Prostate gland (tissue), 2 donors: ENCODE data around the gene NKG7. TPM values are rescaled to one million over a fixed set of nuclear protein-coding genes. Genes with fewer than 3 reads are reported as not detected.

Source experiments
- DNase-seq: peaks from one replicate; pipeline ENCODE4 v3.0.0-alpha.2; 2019; ENCODE audit warnings: low spot score
- H3K27ac ChIP-seq, 2 donors: fragments of 200-600 bp; sonication (generic); 2 replicates each; pipeline ENCODE4 v1.5.1; 2017 to 2019
- H3K27me3 ChIP-seq: fragments of 200-600 bp; sonication (generic); replicated peaks from 2 replicates; pipeline ENCODE4 v1.5.1; 2019; ENCODE audit not compliant: insufficient read depth
- H3K36me3 ChIP-seq, 2 donors: fragments of 200-600 bp; sonication (generic); 1 replicate in 1 of 2; 2 replicates in 1 of 2; pipeline versions ENCODE4 v1.5.1 to v1.8.1; 2017 to 2019
- H3K4me1 ChIP-seq: fragments of 200-600 bp; sonication (generic); replicated peaks from 2 replicates; pipeline ENCODE4 v1.5.1; 2019
- H3K4me3 ChIP-seq, 2 donors: fragments of 200-600 bp; sonication (generic); 2 replicates each; pipeline ENCODE4 v1.5.1; 2017 to 2019
- H3K9me3 ChIP-seq: fragments of 200-600 bp; sonication (generic); 2 replicates; pipeline ENCODE4 v1.5.1; 2017
- CTCF ChIP-seq, 4 experiments: fragments of 200-600 bp in 2 of 4; fragments of 450-650 bp in 2 of 4; sonication (generic) in 2 of 4; IDR thresholded peaks; 1 replicate in 3 of 4; 2 replicates in 1 of 4; pipeline ENCODE4 v1.5.1; 2016 to 2019; ENCODE audit warnings: antibody characterized with exemption in 4 of 4, mild to moderate bottlenecking in 2 of 4, moderate library complexity in 2 of 4
- POLR2A ChIP-seq: fragments of 450-650 bp; IDR thresholded peaks from one replicate; pipeline ENCODE4 v1.6.1; 2016; ENCODE audit warnings: antibody characterized with exemption, mild to moderate bottlenecking
- POLR2AphosphoS5 ChIP-seq: sonication (generic); formaldehyde crosslinking; IDR thresholded peaks from one replicate; pipeline ENCODE4 v1.6.1; 2017; ENCODE audit warnings: antibody characterized with exemption
- WGBS: methylation state at CpG from one replicate; pipeline ENCODE4 v1.1.5; 2018; 5-methylcytosine and 5-hydroxymethylcytosine counted together
- intact Hi-C: fragments of 100-400 bp; cut with DNase I; formaldehyde crosslinking; loops from one replicate; pipeline ENCODE4 v1.14.2; 2022
- total RNA-seq, 2 donors: library from RNA; depleted of rRNA; stranded (reverse); fragments of >200 nt; gene quantifications; one replicate each; pipeline ENCODE4 v1.1.0, GENCODE V29; 2016

Gene NKG7
- total RNA-seq, 2 donors from 2014 or later, result 1.8 TPM; not detected in 1

GRCh38 chr19:51389143-51389542, 16.7 kb upstream of the NKG7 start:
- Histone ChIP-seq H3K9me3 (no peaks in the 10 kb centered on the region), H3K36me3 (no peaks in the 10 kb centered on the region), H3K4me1 (no peaks in the 10 kb centered on the region), H3K27ac (no peak overlapping the region), H3K27me3 (no peaks in the 10 kb centered on the region), H3K4me3 (no peak overlapping the region)
- no peak for DNase-seq
- WGBS, result 75% methylated on average over 14 of the region's 14 CpGs
- TF ChIP-seq POLR2A (no peak), POLR2AphosphoS5 (no peak), CTCF (IDR thresholded peaks at IDR 0.05) (no peak)
- intact Hi-C loops, result no loop called here

- H3K4me3 ChIP-seq, result no peak within 1 kb of the TSS
- H3K9me3 ChIP-seq, result no peaks in the 10 kb centered on the region
- H3K27me3 ChIP-seq, result no peaks in the 10 kb centered on the region
- no peak for DNase-seq
- 65% methylated on average over 15 of the region's 15 CpGs for WGBS
- TF ChIP-seq POLR2AphosphoS5 (no peak), POLR2A (no peak), CTCF (IDR thresholded peaks at IDR 0.05) (no peak)
- H3K36me3 ChIP-seq, result no peaks in the 10 kb centered on the region
- H3K27ac ChIP-seq, result no peak within 1 kb of the TSS
- intact Hi-C loops, result no loop called here
- no peaks in the 10 kb centered on the region for H3K4me1 ChIP-seq
Observed at GRCh38 chr19:51387924-51388389, 15.5 kb upstream of the NKG7 start, which contains the start of gene LIM2. LIM2 (minus strand) TSS chr19:51387974; CDS start chr19:51387443, 531 bp downstream.

GRCh38 chr19:51386882-51387520, 14.5 kb upstream of the NKG7 start:
- Histone ChIP-seq H3K36me3 (no peaks in the 10 kb centered on the region), H3K4me3 (no peak overlapping the region), H3K9me3 (no peaks in the 10 kb centered on the region), H3K27me3 (no peaks in the 10 kb centered on the region), H3K4me1 (no peaks in the 10 kb centered on the region), H3K27ac (no peak overlapping the region)
- TF ChIP-seq POLR2AphosphoS5, result no peak
- DNase-seq, result no peak
- 86% methylated on average over 14 of the region's 14 CpGs for WGBS
- intact Hi-C loops, result no loop called here

- no peak overlapping the region for H3K4me3 ChIP-seq
- TF ChIP-seq POLR2AphosphoS5 (no peak), POLR2A (no peak), CTCF (IDR thresholded peaks at IDR 0.05) (no peak)
- whole genome bisulfite sequencing, result 96% methylated on average over 4 of the region's 4 CpGs
Observed at GRCh38 chr19:51382004-51382403, 9.6 kb upstream of the NKG7 start.

GRCh38 chr19:51380379-51380778, 7.9 kb upstream of the NKG7 start:
- no peak overlapping the region for H3K27ac ChIP-seq
- H3K4me3 ChIP-seq, result no peak overlapping the region
- WGBS, result 93% methylated on average over 9 of the region's 9 CpGs
- no peak for DNase-seq
- no peak for TF ChIP-seq CTCF (IDR thresholded peaks at IDR 0.05)
- no peak for TF ChIP-seq POLR2A
- TF ChIP-seq POLR2AphosphoS5, result no peak
- no peaks in the 10 kb centered on the region for H3K27me3 ChIP-seq
- H3K9me3 ChIP-seq, result no peaks in the 10 kb centered on the region
- no peaks in the 10 kb centered on the region for H3K36me3 ChIP-seq
- intact Hi-C loops, result no loop called here
- no peaks in the 10 kb centered on the region for H3K4me1 ChIP-seq

More at GRCh38 chr19:51382004-51382403, 9.6 kb upstream of the NKG7 start:
- DNase-seq, result no peak
- Histone ChIP-seq H3K4me1 (no peaks in the 10 kb centered on the region), H3K27me3 (no peaks in the 10 kb centered on the region), H3K36me3 (no peaks in the 10 kb centered on the region), H3K27ac (no peak overlapping the region), H3K9me3 (no peaks in the 10 kb centered on the region)
- intact Hi-C loops, result no loop called here
